Tibial nerve (tissue), 4 donors: ENCODE data around the gene LRRC3. TPM values are rescaled to one million over a fixed set of nuclear protein-coding genes. Genes with fewer than 3 reads are reported as not detected.

Experiments
- DNase-seq, 2 donors: peaks; one replicate each; pipeline ENCODE4 v3.0.0-alpha.2; 2019; ENCODE audit warnings: low spot score in 2 of 2
- H3K27ac ChIP-seq, 4 donors: fragments of 200-600 bp; sonication (generic) in 3 of 4; one replicate each; pipeline ENCODE4 v1.5.1; 2017 to 2019; ENCODE audit warnings: mild to moderate bottlenecking in 1 of 4
- H3K27me3 ChIP-seq, 2 donors: fragments of 200-600 bp; sonication (generic) in 1 of 2; one replicate each; pipeline versions ENCODE4 v1.5.1 to v1.6.0; 2017 to 2019
- H3K36me3 ChIP-seq, 3 donors: fragments of 200-600 bp; sonication (generic); one replicate each; pipeline ENCODE4 v1.5.1; 2018 to 2019
- H3K4me1 ChIP-seq, 4 donors: fragments of 200-600 bp; sonication (generic) in 3 of 4; one replicate each; pipeline ENCODE4 v1.5.1; 2017 to 2019
- H3K4me3 ChIP-seq, 4 donors: fragments of 200-600 bp; sonication (generic) in 3 of 4; one replicate each; pipeline ENCODE4 v1.5.1; 2017 to 2019; ENCODE audit warnings: mild to moderate bottlenecking in 1 of 4, moderate library complexity in 1 of 4
- H3K9me3 ChIP-seq, 4 donors: fragments of 200-600 bp; sonication (generic) in 3 of 4; one replicate each; pipeline ENCODE4 v1.5.1; 2017 to 2019
- CTCF ChIP-seq, 5 experiments: fragments of 200-600 bp in 3 of 5; fragments of 450-650 bp in 2 of 5; sonication (generic) in 3 of 5; IDR thresholded peaks; one replicate each; pipeline ENCODE4 v1.5.1; 2016 to 2019; ENCODE audit warnings: antibody characterized with exemption in 5 of 5, mild to moderate bottlenecking in 3 of 5, moderate library complexity in 2 of 5
- EP300 ChIP-seq, 2 donors: sonication (generic); formaldehyde crosslinking; IDR thresholded peaks; one replicate each; pipeline ENCODE4 v1.6.1; 2017; ENCODE audit warnings: antibody characterized with exemption in 2 of 2, mild to moderate bottlenecking in 1 of 2
- POLR2A ChIP-seq, 2 donors: fragments of 450-650 bp; IDR thresholded peaks; one replicate each; pipeline ENCODE4 v1.6.1; 2017; ENCODE audit warnings: antibody characterized with exemption in 2 of 2, mild to moderate bottlenecking in 2 of 2, moderate library complexity in 2 of 2
- WGBS, 2 donors: methylation state at CpG; one replicate each; pipeline ENCODE4 v1.1.5; 2018; 5-methylcytosine and 5-hydroxymethylcytosine counted together
- total RNA-seq, 4 donors: library from RNA; depleted of rRNA; stranded (reverse); fragments of >200 nt; gene quantifications; one replicate each; pipeline ENCODE4 v1.1.0, GENCODE V29; 2016

LRRC3 gene
- total RNA-seq, 4 donors from 2014 or later, result 2.0 to 8.0 (median 3.8) TPM

DNA sequence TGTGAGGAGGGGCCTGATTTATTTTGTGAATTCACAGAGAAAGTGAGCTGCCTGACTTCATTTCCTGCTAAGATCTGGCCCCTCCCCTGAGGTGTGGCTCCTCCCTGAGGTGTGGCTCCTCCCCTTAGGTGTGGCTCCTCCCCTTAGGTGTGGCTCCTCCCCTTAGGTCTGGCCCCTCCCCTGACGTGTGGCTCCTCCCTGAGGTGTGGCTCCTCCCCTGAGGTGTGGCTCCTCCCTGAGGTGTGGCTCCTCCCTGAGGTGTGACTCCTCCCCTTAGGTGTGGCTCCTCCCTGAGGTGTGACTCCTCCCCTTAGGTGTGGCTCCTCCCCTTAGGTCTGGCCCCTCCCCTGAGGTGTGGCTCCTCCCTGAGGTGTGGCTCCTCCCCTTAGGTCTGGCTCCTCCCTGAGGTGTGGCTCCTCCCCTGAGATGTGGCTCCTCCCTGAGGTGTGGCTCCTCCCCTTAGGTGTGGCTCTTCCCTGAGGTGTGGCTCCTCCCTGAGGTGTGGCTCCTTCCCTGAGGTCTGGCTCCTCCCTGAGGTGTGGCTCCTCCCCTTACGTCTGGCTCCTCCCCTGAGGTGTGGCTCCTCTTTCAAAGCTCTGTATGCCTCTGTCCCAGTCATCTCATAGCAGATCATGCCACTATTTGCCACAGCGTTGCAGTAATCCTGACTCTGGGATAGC, 26.9 kb upstream of the LRRC3 start:
- Histone ChIP-seq H3K4me3 (no peak overlapping the region), H3K9me3 (peaks cover 0 to 22% (median 2%) of the 10 kb centered on the region in 4 donors), H3K4me1 (no peaks in the 10 kb centered on the region), H3K27ac (no peak overlapping the region), H3K27me3 (peaks cover 0 to 17% of the 10 kb centered on the region in 2 donors), H3K36me3 (no peaks in the 10 kb centered on the region)
- 65 to 67% methylated on average over 3 of the region's 3 CpGs for WGBS, 2 donors
- no peak for DNase-seq
- TF ChIP-seq POLR2A (IDR thresholded peaks at IDR 0.05) (no peak), CTCF (IDR thresholded peaks at IDR 0.05) (no peak), EP300 (IDR thresholded peaks at IDR 0.05) (no peak)

DNA sequence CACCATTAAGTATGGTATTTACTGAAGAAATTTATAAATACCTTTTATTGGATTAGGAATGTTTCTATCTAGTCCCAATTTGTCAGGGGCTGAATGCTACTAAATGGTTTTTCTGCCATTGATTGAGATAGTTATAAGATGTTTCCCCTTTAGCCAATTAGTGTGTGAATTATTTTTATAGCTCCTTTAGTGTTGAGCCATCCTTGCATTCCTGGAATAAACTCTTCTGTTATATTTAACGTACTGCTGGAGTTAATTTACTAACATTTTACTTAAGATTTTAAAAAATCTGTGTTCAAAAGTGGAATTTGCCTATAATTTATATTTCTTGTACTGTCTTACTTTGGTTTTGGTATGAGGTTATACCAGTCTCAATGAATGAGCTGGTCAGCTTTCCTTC, 25.4 kb upstream of the LRRC3 start:
- H3K36me3 ChIP-seq, result no peaks in the 10 kb centered on the region
- peaks cover 0 to 14% of the 10 kb centered on the region in 2 donors for H3K27me3 ChIP-seq
- no peak overlapping the region for H3K27ac ChIP-seq
- WGBS, 2 donors, result 85% methylated on average over 1 of the region's 1 CpG
- H3K4me1 ChIP-seq, result no peaks in the 10 kb centered on the region
- DNase-seq, result no peak
- H3K4me3 ChIP-seq, result no peak overlapping the region
- peaks cover 0 to 22% (median 2%) of the 10 kb centered on the region in 4 donors for H3K9me3 ChIP-seq
- no peak for TF ChIP-seq EP300 (IDR thresholded peaks at IDR 0.05)
- TF ChIP-seq POLR2A (IDR thresholded peaks at IDR 0.05), result no peak
- no peak for TF ChIP-seq CTCF (IDR thresholded peaks at IDR 0.05)

GRCh38 chr21:44431300-44431699, 24.0 kb upstream of the LRRC3 start:
- WGBS, 2 donors, result 85 to 92% methylated on average over 4 of the region's 4 CpGs
- TF ChIP-seq POLR2A (IDR thresholded peaks at IDR 0.05) (no peak), EP300 (IDR thresholded peaks at IDR 0.05) (no peak), CTCF (IDR thresholded peaks at IDR 0.05) (no peak)
- peaks cover 0 to 2% of the 10 kb centered on the region in 2 donors for H3K27me3 ChIP-seq
- DNase-seq, result no peak
- H3K27ac ChIP-seq, result no peak overlapping the region
- no peak overlapping the region for H3K4me3 ChIP-seq
- H3K36me3 ChIP-seq, result no peaks in the 10 kb centered on the region
- H3K9me3 ChIP-seq, result peaks cover 0 to 22% (median 2%) of the 10 kb centered on the region in 4 donors
- H3K4me1 ChIP-seq, result no peaks in the 10 kb centered on the region

DNA sequence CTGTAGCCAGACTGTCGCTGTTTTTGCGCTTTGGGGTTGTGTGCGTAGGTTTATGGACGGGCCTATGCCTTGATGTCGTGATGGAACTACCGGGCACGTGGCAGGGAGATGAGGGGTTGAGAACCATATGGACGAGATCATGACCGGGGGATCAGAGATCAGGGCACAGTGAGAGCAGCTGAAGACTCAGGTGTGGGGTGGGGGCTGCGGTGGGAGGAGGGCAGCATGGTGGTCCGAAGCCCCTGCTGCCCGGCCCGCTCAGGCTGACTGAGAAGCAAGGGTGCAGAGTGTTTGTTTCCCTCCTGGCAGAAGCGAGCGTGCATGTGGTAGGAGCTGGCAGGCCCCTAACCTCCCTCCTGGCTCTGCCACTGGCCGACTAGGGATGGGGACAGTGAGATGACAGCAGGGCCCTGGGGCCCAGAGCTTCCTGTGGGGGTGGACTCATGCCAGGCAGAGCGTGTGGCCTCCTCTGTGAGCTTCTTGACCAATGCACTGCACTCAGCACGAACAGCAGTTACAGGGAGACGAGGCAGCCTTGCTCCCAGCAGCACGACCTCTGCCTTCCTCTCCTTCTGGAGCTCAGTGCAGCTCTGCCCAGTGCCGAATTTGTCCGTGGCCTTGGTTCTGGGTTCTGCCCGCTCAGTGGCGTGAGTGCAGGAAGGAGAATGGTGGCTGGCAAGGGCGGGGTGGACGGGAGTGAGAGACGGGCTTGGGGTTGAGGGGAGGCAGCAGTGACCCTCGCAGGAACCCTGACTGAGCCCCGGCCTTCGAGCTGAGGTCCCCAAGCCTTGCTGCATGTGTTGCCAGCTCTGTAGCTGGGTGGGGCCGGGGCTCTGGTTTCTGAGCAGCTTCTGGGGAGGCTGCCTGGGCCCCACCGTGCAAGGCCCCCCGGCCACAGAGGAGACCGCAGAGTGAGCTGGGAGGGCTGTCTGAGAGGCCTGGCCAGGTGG, 22.2 kb upstream of the LRRC3 start:
- Histone ChIP-seq H3K9me3 (peaks cover 0 to 22% (median 2%) of the 10 kb centered on the region in 4 donors), H3K27ac (no peak overlapping the region), H3K36me3 (no peaks in the 10 kb centered on the region), H3K4me3 (no peak overlapping the region), H3K4me1 (no peaks in the 10 kb centered on the region), H3K27me3 (no peaks in the 10 kb centered on the region)
- 79 to 83% methylated on average over 31 to 34 of the region's 34 CpGs for WGBS, 2 donors
- no peak for DNase-seq
- TF ChIP-seq EP300 (IDR thresholded peaks at IDR 0.05) (no peak), CTCF (IDR thresholded peaks at IDR 0.05) (no peak), POLR2A (IDR thresholded peaks at IDR 0.05) (no peak)
